ENCODE measurements around the gene TBC1D1.

DNA sequence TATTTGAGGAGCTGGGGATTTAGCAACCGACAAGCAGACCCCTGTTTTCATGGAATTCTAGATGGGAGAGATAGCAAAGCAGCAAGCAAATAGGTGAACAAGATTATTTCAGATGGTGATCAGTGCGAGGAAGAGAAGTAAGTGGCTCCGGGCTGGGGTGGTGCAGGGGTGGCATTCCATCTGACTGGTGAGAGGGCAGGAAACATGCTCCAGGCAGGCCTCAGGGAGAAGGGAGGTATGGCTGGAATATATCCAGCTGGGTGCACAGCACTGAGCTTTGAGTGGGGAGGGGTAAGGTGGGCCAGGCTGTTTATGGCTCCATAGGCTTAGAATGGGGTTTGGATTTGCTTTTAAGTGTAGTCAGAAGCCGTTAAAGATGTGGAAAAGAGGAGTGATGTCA lies 90.5 kb downstream of the TBC1D1 start:
- TF ChIP-seq, protein P1, sequence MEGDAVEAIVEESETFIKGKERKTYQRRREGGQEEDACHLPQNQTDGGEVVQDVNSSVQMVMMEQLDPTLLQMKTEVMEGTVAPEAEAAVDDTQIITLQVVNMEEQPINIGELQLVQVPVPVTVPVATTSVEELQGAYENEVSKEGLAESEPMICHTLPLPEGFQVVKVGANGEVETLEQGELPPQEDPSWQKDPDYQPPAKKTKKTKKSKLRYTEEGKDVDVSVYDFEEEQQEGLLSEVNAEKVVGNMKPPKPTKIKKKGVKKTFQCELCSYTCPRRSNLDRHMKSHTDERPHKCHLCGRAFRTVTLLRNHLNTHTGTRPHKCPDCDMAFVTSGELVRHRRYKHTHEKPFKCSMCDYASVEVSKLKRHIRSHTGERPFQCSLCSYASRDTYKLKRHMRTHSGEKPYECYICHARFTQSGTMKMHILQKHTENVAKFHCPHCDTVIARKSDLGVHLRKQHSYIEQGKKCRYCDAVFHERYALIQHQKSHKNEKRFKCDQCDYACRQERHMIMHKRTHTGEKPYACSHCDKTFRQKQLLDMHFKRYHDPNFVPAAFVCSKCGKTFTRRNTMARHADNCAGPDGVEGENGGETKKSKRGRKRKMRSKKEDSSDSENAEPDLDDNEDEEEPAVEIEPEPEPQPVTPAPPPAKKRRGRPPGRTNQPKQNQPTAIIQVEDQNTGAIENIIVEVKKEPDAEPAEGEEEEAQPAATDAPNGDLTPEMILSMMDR (IDR thresholded peaks at IDR 0.05): no peak
- TF ChIP-seq POLR2A (IDR thresholded peaks at IDR 0.05; ENCODE audit: low read depth) (no peak), POLR2AphosphoS5 (IDR thresholded peaks at IDR 0.05) (no peak), EP300 (IDR thresholded peaks at IDR 0.05) (no peak)

Measured in esophagus muscularis mucosa (tissue), 4 donors.